Measurements from ENCODE around the gene ACOX3.

ACOX3 gene

DNA sequence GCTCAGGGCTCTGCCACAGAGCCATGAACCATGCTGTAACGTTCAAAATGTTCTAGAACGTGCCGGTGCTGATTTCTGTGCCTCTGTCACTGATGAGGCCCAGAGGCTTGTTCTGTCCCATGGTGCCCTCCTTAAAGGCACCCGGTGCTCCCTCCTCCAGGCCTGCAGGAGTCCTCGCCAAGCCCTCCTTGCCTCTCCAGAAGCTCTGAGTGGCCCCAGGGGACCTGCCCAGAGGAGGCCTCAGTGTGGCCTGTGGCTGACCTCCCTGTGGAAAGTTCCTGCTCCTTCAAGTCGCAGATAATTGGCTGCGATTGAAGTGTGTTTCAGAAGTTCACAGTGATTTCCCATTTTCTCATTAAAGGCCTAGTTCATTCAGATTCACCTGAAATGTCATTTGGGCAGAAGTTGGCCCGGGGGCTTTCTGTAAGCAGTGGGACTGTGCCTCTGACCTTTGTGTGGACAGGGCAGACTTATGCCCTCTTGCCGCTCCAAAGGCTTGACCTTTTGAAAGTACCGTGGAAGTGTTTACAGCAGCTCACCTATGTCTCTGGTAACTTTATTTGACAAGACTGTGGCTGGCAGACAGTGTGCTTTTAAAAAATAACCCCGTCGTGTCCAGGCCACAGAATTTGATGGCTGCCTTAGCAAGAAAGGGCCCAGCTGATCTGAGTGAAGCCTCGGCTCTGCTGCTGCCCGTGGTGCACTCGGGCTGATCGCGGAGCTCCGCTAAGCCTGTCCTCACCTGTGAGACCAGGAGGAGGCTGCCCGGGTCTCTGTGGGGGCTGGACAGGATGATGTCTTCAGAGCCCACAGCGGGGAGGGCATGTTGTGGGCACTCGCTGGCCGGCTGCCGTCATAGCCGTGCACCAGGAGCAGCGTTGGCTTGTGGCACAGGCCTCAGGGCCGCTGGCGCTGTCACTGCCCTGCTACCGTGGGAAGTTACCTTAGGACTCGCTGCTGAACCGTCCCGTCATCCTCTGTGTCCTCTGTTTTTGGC, 25.4 kb upstream of the ACOX3 start:
- no peak for DNase-seq

DNA sequence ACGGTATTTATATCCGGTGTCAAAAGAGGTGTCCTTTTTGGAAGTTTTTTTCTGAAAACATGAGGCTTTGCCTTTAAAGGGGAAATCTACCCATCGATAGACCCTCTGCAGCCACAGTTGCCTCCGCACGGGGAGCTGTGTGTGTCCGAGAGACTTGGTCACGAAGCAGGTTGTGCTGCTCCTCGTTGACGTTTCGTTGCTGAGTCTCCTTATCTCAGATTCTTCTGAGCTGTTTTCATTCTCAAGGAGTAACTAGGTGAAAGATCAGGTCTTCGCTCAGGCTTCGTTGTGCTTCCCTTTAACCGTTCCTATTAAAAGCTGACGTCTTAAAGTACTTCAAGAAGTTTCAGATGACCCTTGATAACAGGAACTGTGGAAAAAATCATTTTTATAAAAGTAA, 23.9 kb upstream of the ACOX3 start:
- DNase-seq, result no peak

DNA sequence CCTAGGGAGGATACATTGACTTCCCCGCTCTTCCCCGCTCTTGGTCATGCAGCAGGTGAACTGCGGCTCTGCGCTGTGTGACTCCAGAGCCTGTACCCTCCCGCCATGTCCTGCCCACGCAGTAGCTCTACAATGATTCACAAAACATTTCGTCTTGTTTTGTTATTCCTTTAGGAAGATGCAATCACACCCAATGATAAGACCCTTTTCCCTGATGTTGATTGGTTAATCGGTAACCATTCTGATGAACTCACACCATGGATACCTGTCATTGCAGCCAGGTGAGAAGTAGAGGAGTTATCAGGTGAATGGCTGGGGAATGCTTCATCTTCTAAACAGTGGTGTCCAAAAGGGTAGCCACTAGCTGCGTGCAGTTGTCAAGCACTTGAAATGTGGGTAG, 23.3 kb upstream of the ACOX3 start:
- no peak for DNase-seq

DNA sequence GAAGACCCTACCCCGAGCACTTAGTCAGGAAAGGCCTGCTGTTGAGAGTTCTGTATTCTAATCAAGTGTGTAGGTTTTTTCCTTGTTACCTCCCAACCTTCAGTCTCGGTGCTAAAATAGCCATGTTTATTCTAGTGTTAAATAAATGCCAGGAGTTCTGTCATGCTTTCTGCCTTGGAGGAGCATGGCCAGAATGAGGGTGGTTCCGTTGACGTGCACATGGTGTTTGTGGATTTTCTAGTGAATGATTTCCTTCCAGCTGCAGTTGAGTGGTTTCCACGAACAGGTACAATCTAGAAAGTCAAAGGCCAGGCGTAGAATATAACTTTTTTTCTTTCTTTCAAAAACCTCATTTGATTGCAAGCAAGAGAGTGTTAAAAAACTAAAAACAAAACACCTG, 21.1 kb upstream of the ACOX3 start:
- no peak for DNase-seq

DNA sequence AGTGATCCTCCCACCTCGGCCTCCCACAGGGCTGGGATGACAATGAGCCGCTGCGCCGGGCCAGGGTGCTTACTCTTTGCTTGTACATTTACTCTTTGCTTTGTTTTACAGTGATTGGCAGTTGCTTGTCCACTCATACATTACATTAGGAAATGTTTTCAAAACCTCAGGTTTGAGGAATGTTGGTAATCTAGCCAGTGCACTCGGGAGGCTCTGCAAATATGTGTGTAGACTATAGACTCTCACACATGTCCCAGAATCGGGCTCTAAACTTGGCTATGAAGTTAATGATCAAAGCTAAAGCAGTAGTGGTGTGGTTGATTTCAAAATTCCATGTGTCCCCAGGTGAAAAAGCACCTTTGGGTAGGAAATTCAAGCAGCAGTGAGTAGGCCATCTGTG, 20.6 kb upstream of the ACOX3 start:
- no peak for DNase-seq

DNA sequence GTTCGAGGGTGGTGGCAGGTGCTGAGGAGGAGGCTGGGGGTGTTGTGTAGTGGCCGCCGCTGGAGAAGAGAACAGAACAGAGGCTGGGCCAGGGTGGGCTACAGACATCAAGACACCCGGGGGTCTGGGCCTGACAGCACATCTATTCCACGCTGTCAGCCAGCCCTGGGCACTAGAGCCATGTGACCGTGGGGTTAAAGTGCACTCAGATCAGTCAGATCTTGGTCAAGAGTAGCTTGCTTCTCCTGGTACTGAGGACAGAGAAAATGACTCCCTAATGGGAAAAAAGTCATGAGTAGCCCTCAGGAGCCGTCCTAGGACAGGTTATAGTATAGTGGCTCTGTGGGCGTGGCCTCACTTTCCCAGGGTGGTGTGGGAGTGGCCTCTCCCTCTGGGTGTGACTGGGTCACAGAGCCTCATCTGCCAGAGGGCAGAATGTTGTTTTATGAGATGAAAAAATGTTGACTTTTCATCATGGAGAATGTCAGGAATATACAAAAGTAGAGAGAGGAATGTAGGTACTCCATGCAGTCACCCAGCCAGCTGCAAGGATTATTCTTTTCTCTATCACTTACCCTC, 19.4 kb upstream of the ACOX3 start:
- DNase-seq, result no peak

DNA sequence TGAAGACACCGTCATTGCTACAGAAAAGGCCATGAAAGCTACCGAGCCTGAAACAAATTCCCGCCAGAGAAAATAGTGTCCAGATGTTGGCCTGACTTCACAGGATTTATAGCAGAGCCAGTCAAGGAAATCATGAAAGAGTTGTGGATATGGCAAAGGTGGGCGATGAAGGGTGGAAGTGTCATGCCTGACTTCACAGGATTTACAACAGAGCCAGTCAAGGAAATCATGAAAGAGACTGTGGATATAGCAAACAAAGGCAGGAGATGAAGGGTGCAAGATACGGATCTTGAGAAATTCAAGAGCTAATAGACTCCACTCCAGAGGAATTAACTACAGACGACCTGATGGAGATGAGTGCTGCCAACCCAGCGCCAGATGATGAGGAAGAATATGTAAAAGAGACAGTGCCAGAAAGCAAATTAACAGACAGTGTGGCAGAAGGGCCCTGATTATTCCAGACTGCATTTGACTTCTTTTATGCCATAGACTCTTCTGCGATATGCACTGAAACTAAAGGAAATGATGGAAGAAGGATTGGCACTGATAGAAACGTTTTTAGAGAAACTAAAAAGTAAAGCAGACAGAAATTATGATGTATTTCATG, 17.2 kb upstream of the ACOX3 start:
- DNase-seq, result no peak

DNA sequence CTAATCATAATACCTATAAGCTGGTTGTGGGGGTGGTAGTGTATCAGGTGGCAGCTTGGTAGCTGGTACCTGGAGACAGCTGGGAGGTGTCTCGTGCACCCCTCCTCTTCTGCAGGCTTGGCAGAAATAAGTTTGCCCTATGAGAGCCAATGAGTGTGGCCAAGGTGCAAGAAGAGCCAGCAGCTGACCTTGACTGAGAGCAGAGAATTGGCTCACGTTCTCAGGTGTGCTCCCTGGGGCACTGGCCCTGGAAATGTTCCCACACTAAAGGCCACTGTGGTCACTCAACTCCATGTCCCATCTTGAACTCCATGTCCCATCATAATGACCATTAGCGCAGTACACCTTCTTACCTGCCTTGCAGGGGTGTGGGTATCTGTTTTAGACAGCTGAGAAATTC, 13.4 kb upstream of the ACOX3 start:
- no peak for DNase-seq

DNA sequence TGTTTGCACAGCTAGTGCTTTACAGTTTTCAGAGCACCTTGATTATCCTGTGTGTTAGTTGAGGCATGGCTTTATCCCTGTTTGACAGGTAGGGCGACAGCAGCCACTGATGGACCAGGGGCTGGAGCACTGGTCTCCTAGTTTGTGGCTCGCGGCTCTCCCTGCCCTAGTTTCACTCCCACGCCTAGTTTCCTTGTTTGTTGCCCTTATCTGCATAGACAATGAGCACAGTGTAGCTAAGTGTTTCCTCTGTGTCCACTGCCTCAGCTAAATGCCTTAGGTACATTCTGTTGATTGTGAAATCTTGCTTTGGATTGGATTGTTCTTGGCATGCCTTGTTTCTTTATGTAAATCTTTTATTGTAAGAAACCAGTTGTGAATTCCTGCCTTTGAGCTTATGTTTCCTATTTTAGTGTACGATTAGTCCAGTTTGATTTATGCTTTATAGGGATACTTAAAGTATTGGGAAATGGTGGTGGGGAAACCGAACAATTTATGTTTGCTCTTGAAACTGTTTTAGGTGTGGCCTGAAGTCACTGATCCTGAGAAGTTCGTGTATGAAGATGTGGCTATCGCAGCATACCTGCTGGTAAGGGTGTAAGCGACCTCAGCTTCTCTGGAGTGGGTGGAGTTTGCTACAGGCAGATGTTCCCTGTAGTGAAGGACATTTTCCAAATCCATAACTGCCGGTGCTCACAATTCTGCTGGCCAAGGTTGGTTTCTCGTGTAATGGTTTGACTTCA, 11.1 kb upstream of the ACOX3 start:
- no peak for DNase-seq

DNA sequence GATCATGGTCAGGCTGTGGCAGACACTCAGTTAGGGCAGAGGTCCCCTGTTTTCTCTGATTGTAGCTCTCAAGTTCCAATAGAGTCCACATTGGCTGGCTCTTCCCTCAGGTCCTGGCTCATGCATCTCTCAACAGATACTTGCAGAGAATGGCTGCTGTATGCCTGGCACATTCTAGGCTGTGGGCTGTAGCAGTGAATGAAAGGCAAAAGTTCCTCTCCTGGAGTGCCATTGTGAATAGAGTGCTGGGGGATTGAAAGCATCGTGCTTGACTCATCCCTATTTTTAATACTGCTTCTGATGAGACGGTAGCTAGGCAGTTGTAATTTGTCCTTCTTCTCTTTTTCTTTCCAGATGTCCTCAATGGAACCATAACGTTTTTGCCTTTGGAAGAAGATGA, 5.6 kb upstream of the ACOX3 start:
- DNase-seq, result no peak

DNA sequence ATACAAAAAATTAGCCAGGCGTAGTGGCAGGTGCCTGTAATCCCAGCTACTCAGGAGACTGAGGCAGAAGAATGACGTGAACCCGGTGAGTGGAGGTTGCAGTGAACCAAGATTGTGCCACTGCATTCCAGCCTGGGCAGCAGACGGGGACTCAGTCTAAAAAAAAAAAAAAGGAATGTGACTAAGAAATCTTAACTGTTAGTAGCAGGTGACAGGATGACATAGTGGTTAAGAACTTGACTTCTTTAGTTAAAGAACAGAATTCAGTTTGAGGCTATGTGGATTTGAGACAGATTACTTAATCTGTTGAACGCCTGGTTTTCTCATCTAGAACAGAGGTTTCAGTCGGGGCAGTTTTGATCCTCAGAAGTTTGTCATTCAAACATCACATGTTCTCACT, 3.3 kb upstream of the ACOX3 start:
- DNase-seq, result no peak

DNA sequence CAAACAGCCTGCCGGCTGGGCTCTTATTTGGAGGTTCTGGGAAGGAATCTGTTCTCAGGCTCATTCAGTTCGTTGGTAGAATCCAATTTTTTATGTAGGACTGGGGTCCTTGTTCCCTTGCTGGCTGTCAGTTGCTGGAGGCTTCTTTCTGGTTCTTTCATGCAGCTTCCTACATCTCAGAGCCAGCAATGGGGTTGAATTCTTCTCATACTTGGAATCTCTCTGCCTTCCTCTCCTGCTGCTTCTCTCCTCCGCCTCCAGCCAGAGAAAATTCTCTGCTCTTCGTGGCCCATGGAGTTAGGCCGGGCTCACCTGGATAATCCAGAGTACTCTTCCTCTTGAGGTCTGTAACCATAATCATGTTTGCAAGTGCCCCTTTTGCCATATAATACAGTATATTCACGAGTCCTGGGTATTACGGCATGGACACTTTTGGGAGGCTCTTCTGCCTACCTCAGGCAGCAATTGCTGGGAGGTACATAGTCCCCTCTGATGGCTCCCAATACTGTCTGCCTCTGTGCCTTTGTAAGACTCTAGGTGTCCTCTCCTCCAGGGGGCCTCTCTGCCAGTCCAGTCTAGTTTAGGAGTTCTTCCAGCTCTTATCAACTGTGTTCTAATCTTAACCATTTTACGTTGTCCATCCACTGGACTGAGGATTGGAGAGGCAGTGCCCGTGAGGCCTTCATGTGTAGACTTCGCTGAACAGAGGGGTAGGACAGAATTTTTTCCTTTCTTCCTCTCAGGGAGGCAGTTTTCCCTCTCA, 2.3 kb upstream of the ACOX3 start:
- DNase-seq, result no peak

DNA sequence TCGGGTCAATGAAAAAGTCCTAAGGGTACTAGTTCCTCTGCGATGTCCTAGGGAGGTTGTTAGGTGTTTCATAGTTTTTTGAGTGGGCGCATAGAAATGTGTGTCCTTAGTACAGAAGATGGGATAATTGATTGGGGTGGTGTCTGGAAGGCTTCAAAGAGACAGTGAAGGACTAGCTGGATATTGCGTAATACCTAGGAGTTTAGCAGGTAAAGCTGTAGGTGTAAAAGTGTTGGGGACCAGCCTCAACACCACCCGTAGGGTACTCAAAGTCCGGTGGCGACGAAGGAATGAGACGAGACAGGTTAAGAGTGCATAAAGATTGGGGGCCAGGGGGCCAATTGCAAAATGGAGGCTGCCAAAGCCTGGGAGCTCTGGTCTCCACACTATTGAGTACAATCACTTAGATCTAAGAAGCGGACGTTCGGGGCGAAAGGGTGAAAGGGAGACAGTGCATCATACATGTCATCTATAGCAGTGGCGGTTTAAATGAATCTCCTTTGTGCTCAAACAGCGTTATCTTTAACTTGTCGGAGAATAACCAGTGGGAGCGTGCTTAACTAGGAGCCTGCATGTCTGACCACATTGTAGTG, 1.1 kb upstream of the ACOX3 start:
- DNase-seq, result no peak

DNA sequence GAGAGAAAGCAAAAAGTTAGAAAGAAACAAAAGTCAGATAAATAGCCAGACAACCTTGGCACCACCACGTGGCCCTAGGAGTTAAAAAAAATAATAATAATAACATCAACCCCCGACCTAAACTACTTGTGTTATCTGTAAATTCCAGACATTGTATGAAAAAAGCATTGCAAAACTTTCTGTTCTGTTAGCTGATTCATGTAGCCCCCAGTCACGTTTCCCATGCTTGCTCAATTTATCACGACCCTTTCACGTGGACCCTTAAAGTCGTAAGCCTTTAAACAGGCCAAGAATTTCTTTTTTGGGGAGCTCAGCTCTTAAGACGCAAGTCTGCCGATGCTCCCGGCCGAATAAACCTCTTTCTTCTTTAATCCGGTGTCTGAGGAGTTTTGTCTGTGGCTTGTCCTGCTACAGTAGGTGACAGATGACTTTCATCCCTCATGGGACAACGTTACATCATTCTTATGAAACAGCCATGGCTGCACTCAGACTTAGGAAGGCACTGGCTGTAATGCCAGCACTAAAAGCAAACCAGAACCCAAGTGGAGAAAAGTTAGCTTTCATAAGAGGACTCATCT, 520 bp downstream of the ACOX3 start:
- peak in 1 of 2 donors; percentile 42 for DNase-seq

DNA sequence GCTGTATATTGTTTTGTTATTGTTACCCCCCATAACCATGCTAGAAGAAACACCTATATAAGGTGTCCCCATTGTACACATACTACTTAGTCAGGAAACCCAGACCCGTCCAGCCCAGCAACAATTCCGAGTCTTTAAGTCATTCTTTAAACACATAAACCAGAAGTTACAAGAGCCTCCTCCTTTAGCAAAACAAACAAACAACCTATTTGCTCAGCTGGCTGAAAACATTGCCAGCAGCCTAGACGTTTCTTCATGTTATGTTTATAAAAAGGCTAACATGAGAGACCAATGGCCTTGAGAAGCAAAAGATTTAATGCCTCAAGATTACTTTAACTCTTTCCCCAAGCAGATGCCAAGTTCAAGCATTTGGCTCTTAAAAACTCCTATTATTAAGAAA, 1.4 kb downstream of the ACOX3 start:
- DNase-seq, result no peak

DNA sequence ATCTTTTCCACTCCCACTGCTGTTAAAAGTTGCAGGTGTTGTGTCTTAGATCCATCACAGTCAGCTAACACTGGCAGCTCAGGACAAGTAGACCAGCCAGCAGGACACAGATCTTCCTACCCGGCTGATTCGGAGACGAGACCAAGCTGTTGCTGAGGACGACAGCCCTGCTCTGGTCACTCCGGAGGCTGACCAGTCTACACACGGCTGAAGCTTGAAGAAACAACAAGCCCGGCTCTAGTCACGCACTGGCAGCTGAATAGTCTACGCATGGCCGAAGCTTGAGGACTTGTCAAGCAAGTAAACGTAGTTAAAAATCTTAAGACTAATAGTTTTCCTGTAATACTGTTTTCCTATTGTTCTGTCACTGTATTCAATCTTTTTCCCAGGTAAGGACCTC, 1.8 kb downstream of the ACOX3 start:
- DNase-seq, result no peak

DNA sequence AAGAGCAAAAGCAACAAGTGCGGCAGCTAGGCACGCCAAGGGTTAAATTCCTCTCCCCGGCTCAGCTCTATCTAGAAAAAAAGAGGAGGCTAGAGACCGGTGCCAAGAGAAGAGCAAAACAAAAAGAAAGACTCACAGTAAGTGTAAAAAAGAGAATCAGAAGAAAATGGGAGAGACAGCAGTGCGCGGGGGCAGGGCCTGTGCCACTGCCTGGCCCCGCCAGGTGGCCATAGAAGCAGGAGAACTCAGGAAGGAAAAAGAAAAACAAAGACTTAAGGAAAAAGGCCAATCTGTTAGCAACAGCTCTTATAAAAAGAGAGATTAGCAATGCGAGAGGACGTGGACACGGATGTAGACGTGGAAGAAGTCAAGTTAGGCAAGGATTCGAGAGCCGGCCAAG, 3.2 kb downstream of the ACOX3 start:
- DNase-seq, result no peak

DNA sequence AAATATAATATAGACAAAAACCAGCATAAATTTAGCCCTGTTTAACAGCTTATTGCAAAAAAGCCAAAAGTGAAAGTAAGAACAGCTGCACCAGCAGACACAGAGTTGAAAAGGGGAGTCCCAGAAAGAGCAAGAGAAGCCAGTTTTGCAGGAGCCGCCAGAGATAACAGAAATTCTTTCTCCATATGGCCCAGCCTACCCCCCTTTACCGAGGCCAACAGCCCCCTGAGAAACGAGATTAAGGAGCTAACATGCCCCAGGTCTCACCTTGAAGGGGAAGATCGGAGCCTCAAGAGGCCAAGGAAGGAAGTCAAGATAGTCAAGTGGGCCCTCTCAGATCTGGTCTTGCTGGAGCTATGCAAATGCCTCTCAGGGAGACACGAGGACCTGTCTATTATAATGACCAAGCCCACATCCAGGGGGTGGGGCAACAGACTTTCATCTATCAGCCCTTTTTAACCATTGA, 4.8 kb downstream of the ACOX3 start:
- DNase-seq, result no peak

DNA sequence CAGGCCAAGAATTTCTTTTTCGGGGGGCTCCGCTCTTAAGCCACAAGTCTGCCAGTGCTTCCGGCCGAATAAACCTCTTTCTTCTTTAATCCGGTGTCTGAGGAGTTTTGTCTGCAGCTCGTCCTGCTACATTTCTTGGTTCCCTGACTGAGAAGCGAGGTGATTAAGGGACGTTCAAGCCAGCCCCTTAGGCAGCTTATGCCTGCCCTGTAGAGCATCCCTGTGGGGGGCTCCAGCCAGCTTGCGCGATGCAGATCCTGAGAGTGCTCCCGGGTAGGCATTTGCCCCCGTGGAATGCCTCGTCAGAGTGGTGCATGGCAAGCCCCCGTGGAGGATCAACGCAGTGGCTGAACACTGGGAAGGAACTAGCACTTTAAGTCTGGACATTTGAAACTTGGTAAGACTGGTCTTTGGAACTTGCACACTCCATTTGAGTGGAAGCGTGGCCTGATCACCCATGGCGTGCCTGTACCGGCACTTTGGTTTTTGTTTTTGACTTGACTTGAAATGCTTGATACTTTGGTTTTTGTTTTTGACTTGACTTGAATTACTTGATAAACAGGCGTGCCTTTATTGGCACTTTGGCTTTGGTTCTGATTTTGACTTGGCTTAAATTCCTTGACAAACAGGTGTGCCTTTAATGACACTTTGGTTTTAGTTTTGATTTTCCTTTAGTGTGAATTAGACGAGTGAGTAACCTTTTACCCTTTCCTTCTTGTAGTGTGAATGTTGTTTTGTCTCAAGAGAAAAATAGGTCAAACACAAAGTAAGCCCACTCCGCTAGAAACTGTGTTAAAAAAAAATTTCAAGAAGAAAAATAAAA, 6.1 kb downstream of the ACOX3 start:
- DNase-seq, result no peak

DNA sequence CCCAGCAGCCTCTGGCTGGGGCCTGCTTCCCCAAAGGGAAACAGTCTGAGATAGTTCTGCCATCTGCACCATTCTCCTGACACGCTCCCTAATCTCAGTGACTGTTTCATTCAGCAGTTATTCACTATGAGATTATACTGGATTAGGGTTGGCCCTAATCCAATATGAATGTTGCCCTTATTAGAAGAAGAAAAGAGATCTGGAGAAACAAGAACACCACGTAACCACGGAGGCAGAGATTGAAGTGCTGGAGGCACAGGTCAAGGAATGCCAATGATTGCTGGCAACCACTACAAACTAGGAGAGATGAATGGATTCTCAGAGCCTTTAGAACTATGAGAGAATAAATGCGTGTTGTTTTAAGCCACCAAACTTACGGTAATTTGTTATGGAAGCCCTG, 7.4 kb downstream of the ACOX3 start:
- DNase-seq, result no peak

DNA sequence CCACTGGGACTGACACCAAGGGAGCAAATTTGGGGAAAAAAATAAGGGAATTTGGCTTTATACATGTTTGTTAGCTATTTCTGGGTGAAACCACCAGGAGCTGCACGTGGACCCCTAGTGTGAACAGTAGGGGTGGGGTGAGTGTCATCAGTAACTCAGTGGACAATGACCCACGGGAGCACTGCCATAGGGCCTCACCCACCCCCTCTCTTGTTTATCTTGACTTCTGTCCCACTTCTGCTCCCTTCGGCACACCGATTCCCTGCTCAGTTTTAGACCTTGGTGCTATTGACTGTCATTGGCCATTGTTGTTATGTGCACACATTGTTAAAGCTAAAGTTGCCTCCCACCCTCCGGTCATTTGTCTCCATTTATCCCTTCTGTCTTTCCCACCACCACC, 9.0 kb downstream of the ACOX3 start:
- no peak for DNase-seq
